Lower leg skin (tissue), 3 donors: ENCODE results near the gene NOC2L.

Experiments
- CTCF ChIP-seq, 3 donors: fragments of 450-650 bp; IDR thresholded peaks; one replicate each; pipeline ENCODE4 v1.5.1; 2016; ENCODE audit warnings: antibody characterized with exemption in 3 of 3, mild to moderate bottlenecking in 3 of 3, moderate library complexity in 2 of 3
- POLR2A ChIP-seq, 2 donors: fragments of 450-650 bp; IDR thresholded peaks; one replicate each; pipeline ENCODE4 v1.6.1; 2016 to 2017; ENCODE audit warnings: antibody characterized with exemption in 2 of 2, mild to moderate bottlenecking in 1 of 2, moderate library complexity in 1 of 2

- TF ChIP-seq CTCF (IDR thresholded peaks at IDR 0.05) (no peak), POLR2A (IDR thresholded peaks at IDR 0.05) (no peak)
Measured at GRCh38 chr1:1001057-1001783, 42.2 kb upstream of the NOC2L start.
